ENCODE results near the gene LDLRAD4.
"Not testable (repeated sequence)": the region's sequence is repeated elsewhere in the genome, so short reads cannot be mapped to it uniquely, and the experiment has no call there.

Gene LDLRAD4

DNA sequence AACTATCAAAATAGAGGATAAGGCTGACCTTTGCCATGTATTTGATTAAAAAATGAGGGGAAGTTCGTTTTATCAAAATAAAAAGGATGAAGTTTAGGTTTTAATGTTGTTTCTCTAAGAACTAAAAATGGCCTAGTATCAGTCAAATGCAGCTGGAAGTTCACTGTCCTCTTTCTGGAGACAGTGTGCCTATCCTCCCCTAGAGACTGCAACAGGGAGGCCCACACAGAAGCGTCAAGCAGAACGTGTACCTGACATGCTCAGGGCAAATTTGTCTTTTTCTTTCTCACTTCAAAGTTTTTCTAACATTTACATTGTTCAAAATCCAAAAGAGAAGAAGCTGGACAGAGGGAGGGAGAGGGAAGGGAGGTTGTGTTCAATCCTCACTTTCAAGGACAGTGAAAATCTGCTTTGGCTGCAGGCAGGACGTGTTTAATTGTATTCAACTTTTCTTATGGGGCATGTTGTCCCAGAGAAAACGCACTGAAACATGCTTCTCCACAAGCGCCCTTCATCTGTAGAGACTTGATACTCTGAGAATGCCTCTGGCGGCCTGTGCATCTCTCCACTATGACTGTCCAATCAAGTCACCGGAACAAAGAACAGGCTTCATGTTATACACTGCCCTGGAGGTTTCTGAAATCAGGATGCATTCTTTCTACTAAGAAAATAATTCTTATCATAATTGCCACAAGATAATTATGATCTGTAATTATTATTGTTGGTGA lies 442.7 kb downstream of the LDLRAD4 start:
- FAIRE-seq = no peak

DNA sequence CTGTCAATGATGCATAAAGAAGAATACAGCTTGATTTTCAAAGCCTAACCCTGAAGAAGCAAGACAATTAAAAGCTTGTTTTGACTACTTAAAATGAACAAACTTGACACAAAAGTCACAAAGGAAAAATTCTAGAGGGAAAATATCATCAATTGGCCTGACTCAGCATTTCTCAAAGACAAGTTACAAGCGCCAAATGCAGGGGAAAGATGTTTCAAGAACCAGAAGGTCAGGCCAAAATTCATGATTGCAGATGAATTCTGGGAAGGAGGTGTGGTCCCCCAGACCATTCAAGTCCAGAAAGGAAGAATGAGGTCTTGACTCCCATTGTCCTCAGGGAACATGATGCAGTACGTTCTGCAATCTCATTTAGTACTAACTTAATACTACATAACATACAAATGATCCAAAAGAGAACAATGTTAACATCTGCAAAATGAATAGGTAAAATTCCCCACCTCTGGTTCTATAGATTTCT lies 443.3 kb downstream of the LDLRAD4 start:
- no peak for FAIRE-seq

DNA sequence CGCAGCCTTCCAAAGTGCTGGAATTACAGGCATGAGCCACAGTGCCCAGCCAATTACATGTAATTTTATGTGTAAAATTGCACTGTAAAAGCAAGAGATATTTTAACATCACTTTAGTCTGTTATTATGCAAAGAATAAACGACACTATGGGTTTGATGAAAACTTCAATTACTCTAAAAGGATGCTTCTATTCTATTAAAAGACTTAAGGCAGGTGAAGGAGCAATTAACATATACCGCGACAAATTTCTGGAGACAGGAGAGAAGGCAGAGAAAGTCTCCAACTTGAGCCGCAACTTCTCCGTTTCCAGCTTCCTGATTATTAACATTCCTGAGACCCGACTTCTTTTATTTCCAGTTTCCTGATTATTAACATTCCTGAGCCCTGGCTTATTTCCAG lies 454.1 kb downstream of the LDLRAD4 start:
- no peak for FAIRE-seq

DNA sequence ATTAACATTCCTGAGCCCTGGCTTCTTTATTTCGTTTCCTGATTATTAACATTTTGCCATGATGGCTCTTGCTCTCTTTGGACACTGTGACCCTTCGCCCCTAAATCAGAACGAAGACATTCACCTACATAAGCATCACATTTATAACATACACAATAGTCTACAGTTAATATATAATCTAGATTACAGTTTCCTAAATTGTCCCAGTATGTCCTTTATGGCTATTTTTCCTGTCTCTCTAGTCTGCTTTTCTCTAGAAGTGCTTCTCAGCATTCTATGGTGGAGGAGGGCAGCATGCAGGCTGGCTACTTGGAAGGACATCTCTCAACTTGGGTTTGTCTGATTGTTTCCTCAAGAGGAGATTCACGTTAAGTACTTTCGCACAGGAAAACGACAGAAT lies 457.9 kb downstream of the LDLRAD4 start:
- FAIRE-seq = no peak

DNA sequence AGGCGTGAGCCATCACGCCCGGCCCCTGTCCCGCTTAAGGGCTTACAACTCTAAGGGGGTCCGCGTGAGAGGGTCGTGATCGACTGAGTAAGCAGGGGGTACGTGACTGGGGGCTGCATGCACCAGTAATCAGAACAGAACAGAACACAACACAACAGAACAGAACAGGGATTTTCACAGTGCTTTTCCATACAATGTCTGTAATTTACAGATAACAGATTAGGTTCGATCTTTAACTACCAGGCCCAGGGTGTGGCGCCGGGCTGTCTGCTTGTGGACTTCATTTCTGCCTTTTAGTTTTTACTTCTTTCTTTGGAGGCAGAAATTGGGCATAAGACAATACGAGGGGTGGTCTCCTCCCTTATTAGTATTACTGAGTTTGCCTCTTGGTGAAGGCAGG lies 458.8 kb downstream of the LDLRAD4 start:
- FAIRE-seq = not testable (repeated sequence)

DNA sequence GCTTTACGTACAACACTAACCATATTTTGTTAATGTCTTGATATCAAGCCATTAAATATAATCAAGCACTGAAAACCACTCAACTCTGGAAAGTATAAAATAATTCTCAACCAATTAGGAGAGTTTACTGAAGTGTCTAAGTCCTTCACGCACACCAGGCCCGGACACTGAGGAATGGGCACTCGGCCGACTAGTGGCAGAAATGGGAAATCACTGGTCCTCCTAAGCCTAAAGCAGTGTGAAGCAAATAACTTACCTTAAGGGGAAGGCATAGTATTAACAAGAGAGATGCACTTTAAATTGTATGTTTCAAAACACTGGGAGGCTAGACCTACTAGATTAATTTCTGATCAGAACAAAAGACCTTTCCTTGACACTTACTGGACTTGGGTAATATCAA lies 462.1 kb downstream of the LDLRAD4 start:
- no peak for FAIRE-seq

DNA sequence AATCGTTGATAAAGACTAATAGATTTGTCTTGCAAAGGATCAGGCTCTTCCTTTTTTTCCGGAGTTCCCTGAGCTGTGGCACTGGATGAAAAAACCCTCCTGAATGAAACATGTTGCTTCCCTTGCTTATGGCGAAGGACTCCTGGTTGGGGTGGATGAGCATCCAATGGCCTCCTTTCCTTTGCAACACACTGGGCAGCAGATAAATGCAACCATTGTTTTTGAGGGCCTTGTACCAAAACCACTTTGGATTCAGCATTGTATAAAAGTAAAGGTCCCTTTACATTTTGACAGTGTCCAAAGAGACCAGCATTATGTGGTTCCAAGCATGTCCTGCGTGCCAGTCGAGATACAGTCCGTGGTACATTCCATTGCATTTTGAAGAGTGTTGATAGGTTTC lies 463.1 kb downstream of the LDLRAD4 start:
- no peak for FAIRE-seq

DNA sequence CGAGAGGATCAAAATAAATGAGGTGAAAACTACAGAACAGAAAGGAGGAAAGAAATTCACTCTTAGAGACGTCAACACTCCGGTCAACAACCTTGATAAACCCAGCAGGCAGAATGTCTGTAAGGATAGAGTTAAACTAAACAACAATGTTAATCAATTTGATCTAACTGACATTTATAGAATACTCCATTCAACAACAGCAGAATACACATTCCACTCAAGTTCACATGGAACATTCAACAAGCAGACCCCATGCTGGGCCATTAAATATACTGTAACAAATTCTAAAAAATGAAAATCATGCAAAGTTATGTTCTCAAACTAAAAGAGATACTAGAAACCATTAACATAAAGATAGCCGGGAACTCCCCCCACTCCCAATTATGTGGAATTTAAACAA lies 466.0 kb downstream of the LDLRAD4 start:
- FAIRE-seq = no peak

DNA sequence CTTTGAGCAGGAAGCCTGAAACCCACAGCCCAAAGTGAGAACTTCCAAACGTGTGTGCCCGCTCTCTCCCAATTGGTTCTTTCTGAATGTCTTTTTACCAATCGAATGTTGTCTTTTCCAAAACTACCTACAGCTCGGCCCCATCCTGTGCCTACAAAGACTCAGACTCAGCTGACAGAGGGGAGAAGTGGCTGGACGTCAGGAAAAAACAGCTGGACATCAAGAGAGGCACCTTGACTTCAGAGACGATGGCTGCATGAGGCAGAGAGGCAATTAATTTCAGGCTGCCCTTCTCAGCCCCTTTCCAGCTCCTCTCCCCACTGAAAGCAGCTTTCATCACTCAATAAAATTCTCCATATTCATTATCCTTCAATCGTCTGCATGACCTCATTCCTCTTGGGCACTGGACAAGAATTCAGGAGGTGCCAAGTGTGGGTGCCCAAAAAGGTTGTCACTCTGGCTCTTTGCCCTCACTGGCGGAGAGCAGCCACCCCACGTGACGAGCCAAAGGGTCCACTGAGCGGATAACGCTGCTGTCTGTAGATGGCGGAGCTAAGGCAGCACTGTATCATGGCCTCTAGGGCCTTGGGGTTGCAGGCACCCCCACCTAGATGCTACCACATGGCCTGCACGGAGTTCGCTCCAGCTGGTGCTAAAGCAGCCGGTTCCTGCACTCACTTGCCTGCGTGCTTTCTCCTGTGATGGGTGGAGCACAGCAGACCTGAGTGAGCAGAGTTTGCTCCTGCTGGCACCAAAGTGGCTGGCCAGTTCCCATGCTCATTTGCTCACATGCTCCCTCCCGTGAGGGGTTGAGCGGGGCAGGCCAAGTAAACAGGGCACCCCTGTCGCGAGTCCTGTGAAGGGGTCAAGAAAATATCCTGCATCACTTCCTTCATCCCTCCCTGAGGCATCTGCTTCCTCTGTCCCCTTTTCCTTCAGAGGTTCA lies 469.9 kb downstream of the LDLRAD4 start:
- FAIRE-seq = no peak

DNA sequence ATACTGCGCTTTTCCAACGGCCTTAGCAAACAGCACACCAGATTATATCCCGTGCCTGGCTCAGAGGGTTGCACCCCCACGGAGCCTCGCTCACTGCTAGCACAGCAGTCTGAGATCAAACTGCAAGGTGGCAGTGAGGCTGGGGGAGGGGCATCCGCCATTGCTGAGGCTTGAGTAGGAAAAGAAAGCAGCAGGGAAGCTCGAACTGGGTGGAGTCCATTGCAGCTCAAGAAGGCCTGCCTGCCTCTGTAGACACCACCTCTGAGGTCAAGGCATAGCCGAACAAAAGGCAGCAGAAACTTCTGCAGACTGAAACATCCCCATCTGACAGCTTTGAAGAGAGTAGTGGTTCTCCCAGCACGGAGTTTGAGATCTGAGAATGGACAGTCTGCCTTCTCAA lies 471.5 kb downstream of the LDLRAD4 start:
- FAIRE-seq = not testable (repeated sequence)

DNA sequence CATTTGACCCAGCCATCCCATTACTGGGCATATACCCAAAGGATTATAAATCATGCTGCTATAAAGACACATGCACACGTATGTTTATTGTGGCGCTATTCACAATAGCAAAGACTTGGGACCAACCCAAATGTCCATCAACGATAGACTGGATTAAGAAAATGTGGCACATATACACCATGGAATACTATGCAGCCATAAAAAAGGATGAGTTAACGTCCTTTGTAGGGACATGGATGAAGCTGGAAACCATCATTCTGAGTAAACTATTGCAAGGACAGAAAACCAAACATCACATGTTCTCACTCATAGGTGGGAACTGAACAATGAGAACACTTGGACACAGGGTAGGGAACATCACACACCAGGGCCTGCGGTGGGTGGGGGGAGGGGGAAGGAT lies 476.8 kb downstream of the LDLRAD4 start:
- not testable (repeated sequence) for FAIRE-seq

DNA sequence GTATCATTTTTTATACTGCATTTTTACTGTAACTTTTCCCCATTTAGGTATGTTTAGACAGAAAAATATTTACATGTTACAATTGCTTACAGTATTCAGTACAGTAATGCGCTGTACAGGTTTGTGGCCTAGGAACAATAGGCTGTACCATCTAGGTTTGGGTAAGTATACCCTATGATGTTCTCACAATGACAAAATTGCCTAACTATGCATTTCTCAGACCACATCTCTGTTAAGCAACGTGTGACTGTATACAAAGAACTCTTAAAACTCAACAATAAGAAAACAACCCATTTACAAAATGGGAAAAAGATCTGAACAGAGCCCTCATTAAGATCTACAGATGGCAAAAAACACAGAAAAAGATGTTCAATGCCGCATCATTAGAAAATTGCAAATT lies 478.4 kb downstream of the LDLRAD4 start:
- no peak for FAIRE-seq

DNA sequence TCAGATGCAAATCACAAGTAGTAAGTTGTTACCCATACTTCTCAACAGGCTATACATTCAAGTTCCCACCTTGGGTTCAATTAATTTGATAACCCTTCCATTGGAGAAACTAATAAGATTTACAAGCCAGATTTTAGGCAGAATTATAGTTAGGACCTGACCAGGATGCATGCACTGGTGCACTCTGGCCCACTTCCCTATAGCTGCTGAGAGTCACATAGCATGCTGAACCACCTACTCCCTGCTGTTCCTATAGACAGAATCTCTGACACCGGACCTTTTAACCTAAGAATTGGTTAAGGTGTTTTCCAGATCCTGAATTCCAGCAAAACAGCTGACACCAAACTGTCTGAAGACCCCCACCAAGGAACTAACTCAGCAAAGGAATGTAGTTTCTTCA lies 481.6 kb downstream of the LDLRAD4 start:
- no peak for FAIRE-seq

Data from G401.6 (cell line).